Jurkat, Clone E6-1 (cell line): ENCODE measurements around the gene SLC49A3.
A peak's percentile ranks its signal among the peaks of the same experiment; 100 is the strongest.
"Not testable (repeated sequence)": the region's sequence is repeated elsewhere in the genome, so short reads cannot be mapped to it uniquely, and the experiment has no call there.

Source experiments
- DNase-seq: peaks from one replicate; pipeline ENCODE4 v3.0.0-alpha.2; 2011; ENCODE audit warnings: low read depth, low spot score
- H3K4me3 ChIP-seq: 2 replicates; pipeline ENCODE4 v1.5.1; 2011; ENCODE audit warnings: mild to moderate bottlenecking, low read length, control low read depth, moderate library complexity

Gene SLC49A3

GRCh38 chr4:675036-675882 is 13.7 kb downstream of the SLC49A3 start:
- H3K4me3 ChIP-seq: peak overlapping the region; percentile 77
- no peak for DNase-seq

GRCh38 chr4:674172-675035 is 14.5 kb downstream of the SLC49A3 start, which contains the start of the genes ATP5ME and MYL5:
TSS of gene ATP5ME (minus strand) at chr4:674276. CDS start at chr4:674247, 29 bp downstream.
TSS of gene MYL5 (plus strand) at chr4:674542. CDS start at chr4:678027, 3,485 bp downstream.
- peak within 1 kb of the TSS; percentile 83 for H3K4me3 ChIP-seq
- peak; percentile 94 for DNase-seq

DNA sequence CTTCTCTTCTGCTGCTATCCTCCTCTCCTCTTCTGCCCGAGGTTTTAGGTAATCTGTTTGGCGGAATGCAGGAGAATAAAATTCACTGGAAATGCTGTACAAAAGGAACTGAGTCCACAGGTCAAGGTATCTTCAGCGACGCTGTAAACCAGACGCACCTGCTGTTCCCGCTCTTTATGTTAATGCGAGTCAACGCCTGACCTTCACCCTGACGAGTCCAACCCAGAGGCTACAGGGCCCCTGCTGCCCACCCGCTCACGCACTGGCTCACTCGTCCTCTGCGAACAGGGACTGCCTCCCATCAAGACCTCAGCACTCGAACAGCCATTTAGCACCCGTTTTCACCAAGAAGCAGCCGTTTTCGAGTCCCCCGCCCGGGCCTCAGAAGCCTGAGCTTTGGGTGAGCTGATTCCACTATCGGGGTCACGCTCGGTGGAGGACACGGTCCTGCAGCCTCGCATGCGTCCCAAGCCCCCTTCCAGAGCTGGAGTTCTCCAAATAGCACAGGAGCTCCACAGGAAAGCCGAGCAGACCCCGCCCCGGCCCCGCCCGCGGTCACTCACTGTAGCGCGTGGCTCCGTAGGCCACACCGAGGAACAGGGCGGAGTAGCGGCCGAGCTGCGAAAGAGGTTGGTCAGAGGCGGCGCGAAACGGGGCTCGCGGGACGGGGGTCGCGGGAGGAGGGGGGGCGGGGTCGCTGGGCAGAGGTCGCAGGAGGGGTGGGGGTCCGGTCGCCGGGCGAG is 15.4 kb downstream of the SLC49A3 start:
- no peak for DNase-seq
- peak overlapping the region; percentile 83 for H3K4me3 ChIP-seq

DNA sequence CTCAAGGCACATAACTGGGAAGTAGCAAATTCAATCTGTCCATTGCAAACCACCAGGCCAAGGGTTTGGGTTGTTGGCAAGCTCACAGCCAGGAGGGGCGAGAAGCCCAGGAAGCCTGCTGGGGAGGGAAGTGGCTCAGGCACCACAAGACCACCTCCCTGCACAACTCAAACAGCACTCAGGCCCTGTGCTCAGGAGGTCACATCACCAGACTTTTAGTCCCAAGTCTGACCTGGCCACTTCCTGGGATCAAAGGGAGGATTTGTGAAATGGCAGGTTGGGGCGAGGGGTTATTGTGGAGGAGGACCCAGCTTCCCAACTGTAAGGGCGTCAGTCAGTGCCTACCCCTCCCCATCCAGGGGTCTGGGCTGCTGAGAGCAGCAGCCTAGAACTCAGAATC is 17.2 kb downstream of the SLC49A3 start:
- H3K4me3 ChIP-seq: no peak overlapping the region
- DNase-seq: no peak

GRCh38 chr4:669806-670559 is 19.0 kb downstream of the SLC49A3 start:
- H3K4me3 ChIP-seq, DNase-seq: not testable (repeated sequence)

DNA sequence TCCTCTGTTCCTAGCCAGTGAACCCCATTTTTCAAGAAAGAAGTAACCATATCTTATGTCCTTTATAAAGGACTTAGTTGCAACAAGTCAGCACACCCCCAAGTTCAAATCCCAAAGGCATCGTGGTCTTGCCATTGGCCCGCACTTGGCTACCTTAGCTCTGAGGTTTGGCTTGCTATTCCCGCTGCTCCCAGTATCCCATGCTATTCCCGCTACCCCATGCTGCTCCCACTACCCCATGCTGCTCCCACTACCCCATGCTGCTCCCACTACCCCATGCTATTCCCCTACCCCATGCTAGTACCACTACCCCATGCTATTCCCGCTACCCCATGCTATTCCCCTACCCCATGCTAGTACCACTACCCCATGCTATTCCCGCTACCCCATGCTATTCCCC is 20.7 kb downstream of the SLC49A3 start:
- not testable (repeated sequence) for DNase-seq, H3K4me3 ChIP-seq

DNA sequence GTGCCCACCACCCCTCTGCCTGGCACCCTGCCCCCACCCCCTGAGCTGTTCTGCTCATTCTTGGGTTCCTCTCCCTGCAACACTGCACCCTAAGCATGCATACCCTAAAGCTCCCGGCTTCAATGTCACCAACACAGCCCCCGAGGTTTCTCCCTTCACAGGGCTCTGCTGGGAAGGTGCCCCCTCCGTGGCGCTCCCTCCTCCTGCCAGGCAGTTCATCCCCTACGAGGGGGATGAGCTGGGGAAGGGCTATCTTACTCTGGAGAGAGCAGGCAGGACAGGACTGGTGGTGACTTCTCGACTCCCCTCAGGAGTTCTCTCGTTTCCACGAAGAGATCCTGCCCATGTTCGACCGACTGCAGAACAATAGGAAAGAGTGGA is 21.4 kb downstream of the SLC49A3 start:
- DNase-seq: no peak
- H3K4me3 ChIP-seq: no peak overlapping the region

GRCh38 chr4:666822-667544 is 22.0 kb downstream of the SLC49A3 start:
- no peak overlapping the region for H3K4me3 ChIP-seq
- no peak for DNase-seq

DNA sequence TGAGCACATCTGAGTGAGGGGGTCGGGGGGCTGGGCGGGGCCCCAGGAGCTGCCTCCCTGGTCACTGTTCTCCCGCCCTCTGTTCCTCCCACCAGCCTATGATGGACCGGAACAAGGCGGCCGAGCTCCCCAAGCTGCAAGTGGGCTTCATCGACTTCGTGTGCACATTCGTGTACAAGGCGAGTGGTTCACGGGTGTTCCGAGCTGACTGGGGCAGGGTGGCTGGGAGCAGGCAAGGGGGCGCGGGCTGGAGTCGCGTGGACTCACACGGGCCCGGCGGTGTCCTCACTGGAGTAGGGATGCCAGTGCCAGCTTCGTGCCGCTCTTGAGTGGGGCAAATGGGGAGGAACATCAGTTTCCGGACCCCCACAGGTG is 22.5 kb downstream of the SLC49A3 start:
- no peak overlapping the region for H3K4me3 ChIP-seq

DNA sequence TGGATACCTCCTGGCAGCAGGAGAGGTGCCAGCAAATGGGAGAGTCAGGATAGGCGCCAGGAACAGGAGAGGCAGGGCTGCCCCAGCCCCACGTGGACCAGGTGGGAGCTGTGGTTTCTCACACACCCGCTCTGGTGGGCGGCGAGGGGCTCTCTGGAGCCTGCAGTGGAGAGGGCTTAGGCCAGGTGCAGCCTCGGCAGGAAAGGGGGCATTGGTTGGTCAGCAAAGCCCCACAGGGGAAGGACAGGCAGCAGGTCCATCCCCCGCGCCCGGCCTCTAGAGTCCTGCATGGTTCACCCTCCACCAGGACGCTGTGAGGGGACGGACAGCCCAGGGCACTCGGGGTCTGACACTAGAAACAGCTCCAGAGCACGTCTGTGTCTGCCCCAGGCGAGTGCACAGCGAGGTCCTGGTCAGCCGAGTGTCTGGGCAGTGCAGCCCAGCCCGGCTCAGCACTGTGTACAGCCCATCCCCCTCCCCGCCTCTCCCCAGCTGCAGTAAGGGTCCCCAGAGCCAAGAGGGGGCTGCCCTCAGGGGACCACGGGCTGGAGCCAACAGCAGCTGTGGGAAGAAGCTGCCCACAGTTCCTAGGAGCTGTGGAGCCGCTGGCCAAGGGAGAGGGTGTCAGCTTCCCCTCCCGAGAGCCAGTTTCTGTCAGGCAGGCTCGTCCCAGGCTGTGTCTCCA is 23.1 kb downstream of the SLC49A3 start:
- no peak for DNase-seq
- no peak overlapping the region for H3K4me3 ChIP-seq

More for the DNA sequence above, 22.5 kb downstream of the SLC49A3 start:
- no peak for DNase-seq

- no peak overlapping the region for H3K4me3 ChIP-seq
Measured at GRCh38 chr4:665381-665750, 23.6 kb downstream of the SLC49A3 start.

GRCh38 chr4:664713-665231 is 24.2 kb downstream of the SLC49A3 start:
- H3K4me3 ChIP-seq: peak overlapping the region; percentile 61
- no peak for DNase-seq

More at GRCh38 chr4:665381-665750, 23.6 kb downstream of the SLC49A3 start:
- DNase-seq: no peak

DNA sequence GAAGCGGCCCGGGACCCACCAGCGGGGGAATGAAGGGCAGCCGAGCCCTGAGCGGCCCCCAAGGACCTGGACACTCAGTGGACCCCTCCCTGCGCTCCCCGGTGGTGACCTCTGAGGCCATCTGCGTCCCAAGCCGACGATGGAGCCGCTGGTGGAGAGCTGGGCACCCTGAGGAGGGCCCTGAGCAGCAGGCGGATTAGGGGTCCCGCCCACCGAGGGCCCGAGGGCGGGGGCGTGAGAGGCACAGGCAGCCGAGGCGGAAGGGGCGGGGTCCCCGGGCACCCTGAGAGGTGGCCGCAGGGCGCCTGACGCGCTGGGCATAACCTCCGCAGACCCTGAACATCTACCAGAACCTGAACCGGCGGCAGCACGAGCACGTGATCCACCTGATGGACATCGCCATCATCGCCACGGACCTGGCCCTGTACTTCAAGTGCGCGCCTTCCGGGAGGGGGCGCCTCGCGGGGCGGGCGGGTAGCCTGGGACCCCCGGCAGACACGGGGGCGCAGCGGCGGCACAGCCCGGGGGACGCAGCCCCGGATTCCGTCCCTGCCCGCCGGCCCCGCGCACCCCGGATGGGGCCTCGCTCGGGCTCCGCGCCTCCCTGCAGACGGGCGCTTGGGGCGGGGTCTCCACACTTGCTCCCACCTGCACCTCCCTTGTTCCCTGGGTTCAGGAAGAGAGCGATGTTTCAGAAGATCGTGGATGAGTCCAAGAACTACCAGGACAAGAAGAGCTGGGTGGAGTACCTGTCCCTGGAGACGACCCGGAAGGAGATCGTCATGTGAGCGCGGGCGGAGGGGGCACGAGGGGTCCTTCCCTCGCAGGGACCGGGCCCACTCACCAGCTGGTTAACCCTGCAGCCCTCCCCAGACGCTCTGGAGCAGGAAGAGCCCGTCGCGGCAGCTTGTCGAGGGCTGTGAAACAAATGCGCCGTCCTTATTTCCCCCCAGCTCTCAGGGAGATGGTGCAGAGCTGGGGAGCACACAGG is 25.2 kb downstream of the SLC49A3 start:
- peak; percentile 69 for DNase-seq
- peak overlapping the region; percentile 61 for H3K4me3 ChIP-seq

DNA sequence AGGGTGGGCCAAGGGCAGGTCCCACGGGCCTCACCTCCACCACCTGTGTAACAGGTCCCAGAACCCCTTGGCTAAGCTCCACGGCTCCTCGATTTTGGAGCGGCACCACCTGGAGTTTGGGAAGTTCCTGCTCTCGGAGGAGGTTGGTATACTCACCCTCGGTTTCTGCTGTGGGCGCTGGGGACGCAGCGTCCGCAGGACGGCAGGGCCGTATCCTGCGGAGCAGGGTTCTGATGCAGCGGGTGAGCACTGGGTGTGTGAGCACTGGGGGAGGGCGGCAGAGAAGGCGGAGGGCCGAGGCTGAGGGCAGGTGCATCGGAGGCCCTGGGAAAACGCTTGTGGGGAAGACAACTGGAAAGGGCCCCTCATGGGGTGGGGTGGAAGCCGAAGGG is 25.9 kb downstream of the SLC49A3 start:
- peak overlapping the region; percentile 61 for H3K4me3 ChIP-seq
- no peak for DNase-seq

DNA sequence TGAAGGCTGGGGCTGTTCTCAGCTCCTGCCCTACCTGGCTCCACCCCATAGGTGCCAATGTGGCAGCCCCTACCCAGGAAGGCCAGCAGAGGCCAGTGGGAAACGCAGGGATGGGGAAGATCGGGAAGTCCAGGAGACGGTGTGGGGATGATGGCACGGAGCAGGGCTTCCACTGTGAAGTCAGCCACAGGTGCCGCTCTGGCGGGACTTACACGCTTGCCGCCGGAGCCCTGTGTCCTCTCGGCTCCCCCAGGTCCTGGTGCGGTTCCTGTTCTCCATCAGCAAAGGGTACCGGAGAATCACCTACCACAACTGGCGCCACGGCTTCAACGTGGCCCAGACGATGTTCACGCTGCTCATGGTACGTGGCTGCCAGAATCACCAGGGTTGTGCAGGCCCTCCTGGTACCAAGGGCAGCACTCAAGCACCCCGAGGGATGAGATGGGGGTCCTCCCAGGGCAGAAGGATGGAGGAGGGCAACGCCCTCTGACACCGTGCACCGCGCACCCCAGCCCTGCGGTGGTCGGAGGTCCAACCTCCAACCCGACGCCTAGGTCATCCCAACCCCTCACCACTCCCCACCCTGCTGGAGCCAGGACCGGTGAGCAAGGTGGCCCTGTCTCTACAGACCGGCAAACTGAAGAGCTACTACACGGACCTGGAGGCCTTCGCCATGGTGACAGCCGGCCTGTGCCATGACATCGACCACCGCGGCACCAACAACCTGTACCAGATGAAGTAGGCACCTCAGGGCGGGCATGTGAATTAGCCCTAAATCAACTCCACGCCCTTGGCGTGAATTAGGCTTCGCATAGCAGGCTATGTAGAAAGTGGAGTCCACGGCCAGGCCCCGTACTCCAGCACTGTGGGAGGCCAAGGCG is 26.8 kb downstream of the SLC49A3 start:
- DNase-seq: no peak
- H3K4me3 ChIP-seq: no peak overlapping the region
